NCI-H82 treated with DMSO at 0.1 percent for 48 hours (cell line): ENCODE measurements around the gene ADORA1.
A peak's percentile ranks its signal among the peaks of the same experiment; 100 is the strongest.

Experiments
- DNase-seq: peaks from one replicate; lab custom pipeline; 2025; ENCODE audit not compliant: unreplicated experiment; lab: John Stamatoyannopoulos, UW

ADORA1 gene

GRCh38 chr1:203185585-203185984, 58.1 kb downstream of the ADORA1 start:
- no peak for DNase-seq

GRCh38 chr1:203186091-203186445, 58.5 kb downstream of the ADORA1 start:
- DNase-seq, result no peak

- peak; percentile 59 for DNase-seq
Observed at GRCh38 chr1:203186446-203187303, 59.1 kb downstream of the ADORA1 start, which contains the start of gene CHI3L1. Gene CHI3L1, minus strand, starts transcription at chr1:203186704. Its CDS starts 81 bp downstream, at chr1:203186623.

GRCh38 chr1:203187304-203187685, 59.8 kb downstream of the ADORA1 start:
- no peak for DNase-seq

- no peak for DNase-seq
Observed at GRCh38 chr1:203187689-203188264, 60.3 kb downstream of the ADORA1 start.

GRCh38 chr1:203188686-203189232, 61.2 kb downstream of the ADORA1 start:
- no peak for DNase-seq

GRCh38 chr1:203189951-203190352, 62.4 kb downstream of the ADORA1 start:
- no peak for DNase-seq

- DNase-seq, result no peak
Observed at GRCh38 chr1:203190949-203191348, 63.4 kb downstream of the ADORA1 start.

- DNase-seq, result no peak
Observed at GRCh38 chr1:203196371-203196770, 68.8 kb downstream of the ADORA1 start.

- no peak for DNase-seq
Observed at GRCh38 chr1:203197625-203198024, 70.1 kb downstream of the ADORA1 start.

- no peak for DNase-seq
Observed at GRCh38 chr1:203199002-203199401, 71.5 kb downstream of the ADORA1 start.

GRCh38 chr1:203199481-203199815, 71.9 kb downstream of the ADORA1 start:
- no peak for DNase-seq

GRCh38 chr1:203199816-203200571, 72.5 kb downstream of the ADORA1 start:
- DNase-seq, result no peak

- DNase-seq, result no peak
Observed at GRCh38 chr1:203200916-203201315, 73.4 kb downstream of the ADORA1 start.

- DNase-seq, result no peak
Observed at GRCh38 chr1:203201516-203202205, 74.1 kb downstream of the ADORA1 start.

- DNase-seq, result no peak
Observed at GRCh38 chr1:203202431-203203245, 75.1 kb downstream of the ADORA1 start.

GRCh38 chr1:203204756-203205155, 77.2 kb downstream of the ADORA1 start:
- peak; percentile 59 for DNase-seq

- DNase-seq, result peak; percentile 12
Observed at GRCh38 chr1:203206129-203206687, 78.7 kb downstream of the ADORA1 start.

- peak; percentile 71 for DNase-seq
Observed at GRCh38 chr1:203207751-203208150, 80.2 kb downstream of the ADORA1 start.

- no peak for DNase-seq
Observed at GRCh38 chr1:203208181-203208580, 80.7 kb downstream of the ADORA1 start.
